Gastrocnemius medialis (tissue), 4 donors: ENCODE results near the gene EPHA8. TPM values are rescaled to one million over a fixed set of nuclear protein-coding genes. Genes with fewer than 3 reads are reported as not detected.

Experiments
- ATAC-seq, 2 donors: fragments of 150-250 bp; one replicate each; pipeline ENCODE4 v1.9.1; 2016
- DNase-seq, 2 donors: peaks; one replicate each; pipeline ENCODE4 v3.0.0-alpha.2; 2019
- H3K27ac ChIP-seq, 4 donors: fragments of 200-600 bp; sonication (generic); 1 replicate in 1 of 4; 2 replicates in 3 of 4; pipeline ENCODE4 v1.5.1; 2016 to 2018; ENCODE audit warnings: mild to moderate bottlenecking in 2 of 4, moderate library complexity in 1 of 4
- H3K27me3 ChIP-seq, 3 donors: fragments of 200-600 bp; sonication (generic) in 2 of 3; 1 replicate in 1 of 3; 2 replicates in 2 of 3; pipeline versions ENCODE4 v1.5.1 to v1.6.0; 2016 to 2019; ENCODE audit warnings: mild to moderate bottlenecking in 1 of 3, moderate library complexity in 1 of 3
- H3K36me3 ChIP-seq, 2 donors: fragments of 200-600 bp; sonication (generic) in 1 of 2; one replicate each; pipeline ENCODE4 v1.5.1; 2017 to 2018
- H3K4me1 ChIP-seq, 2 donors: fragments of 200-600 bp; sonication (generic) in 1 of 2; one replicate each; pipeline ENCODE4 v1.5.1; 2016 to 2017; ENCODE audit warnings: mild to moderate bottlenecking in 2 of 2
- H3K4me3 ChIP-seq, 4 donors: fragments of 200-600 bp; sonication (generic) in 3 of 4; 1 replicate in 1 of 4; 2 replicates in 3 of 4; pipeline ENCODE4 v1.5.1; 2016 to 2019; ENCODE audit warnings: mild to moderate bottlenecking in 2 of 4
- H3K9me3 ChIP-seq, 3 donors: fragments of 200-600 bp; sonication (generic) in 2 of 3; 1 replicate in 1 of 3; 2 replicates in 2 of 3; pipeline ENCODE4 v1.5.1; 2016 to 2019
- CTCF ChIP-seq, 5 experiments: fragments of 450-650 bp in 3 of 5; fragments of 200-600 bp in 2 of 5; sonication (generic) in 2 of 5; IDR thresholded peaks in 4 of 5; conservative IDR thresholded peaks in 1 of 5; 1 replicate in 4 of 5; 2 replicates in 1 of 5; pipeline ENCODE4 v1.5.1; 2016 to 2019; ENCODE audit warnings: antibody characterized with exemption in 5 of 5, mild to moderate bottlenecking in 3 of 5, moderate library complexity in 3 of 5
- POLR2A ChIP-seq, 2 donors: fragments of 450-650 bp; IDR thresholded peaks; one replicate each; pipeline ENCODE4 v1.6.1; 2017; ENCODE audit warnings: antibody characterized with exemption in 2 of 2, mild to moderate bottlenecking in 2 of 2, moderate library complexity in 2 of 2
- in situ Hi-C, 4 donors: fragments of 200-750 bp; cut with MboI; loops; one replicate each; pipeline versions ENCODE4 v1.15.0 to v1.8.0; 2017; ENCODE audit warnings: low sequenced_read_pairs in 4 of 4
- intact Hi-C: fragments of 100-400 bp; cut with DNase I; formaldehyde crosslinking; loops from one replicate; pipeline ENCODE4 v1.15.1; 2023; ENCODE audit warnings: low total_unique reads
- total RNA-seq, 4 donors: library from RNA; depleted of rRNA; stranded (reverse); fragments of >200 nt; gene quantifications; one replicate each; pipeline versions ENCODE4 v1.1.0 to v1.2.3, GENCODE V29; 2016

Gene EPHA8
- total RNA-seq, 4 donors from 2014 or later, result not detected

- H3K9me3 ChIP-seq, result no peaks in the 10 kb centered on the region
- no peaks in the 10 kb centered on the region for H3K36me3 ChIP-seq
- peaks cover 0 to 7% (median 6%) of the 10 kb centered on the region in 3 donors for H3K27me3 ChIP-seq
- in situ Hi-C loops, result loop anchor here in 2 of 4 donors (25.0 kb wide), 1 partner anchor 525 kb away; no protein-coding TSS in a partner anchor
- ATAC-seq (no peak), DNase-seq (no peak)
- H3K4me3 ChIP-seq, result peak overlapping the region in 1 of 4 donors; percentile 34
- H3K4me1 ChIP-seq, result peaks cover 0 to 3% of the 10 kb centered on the region in 2 donors
- TF ChIP-seq POLR2A (IDR thresholded peaks at IDR 0.05), result no peak
- TF ChIP-seq CTCF (IDR thresholded peaks at IDR 0.05 in 4 of 5, conservative IDR thresholded peaks at IDR 0.05 in 1 of 5), result no peak
- H3K27ac ChIP-seq, result no peak overlapping the region
- intact Hi-C loops, result no loop called here
Measured at GRCh38 chr1:22636927-22637326, 73.6 kb downstream of the EPHA8 start.

GRCh38 chr1:22637907-22638445, 74.7 kb downstream of the EPHA8 start:
- H3K9me3 ChIP-seq, result no peaks in the 10 kb centered on the region
- TF ChIP-seq CTCF (IDR thresholded peaks at IDR 0.05 in 4 of 5, conservative IDR thresholded peaks at IDR 0.05 in 1 of 5), result no peak
- TF ChIP-seq POLR2A (IDR thresholded peaks at IDR 0.05), result no peak
- in situ Hi-C loops (loop anchor here in 2 of 4 donors (25.0 kb wide), 1 partner anchor 526 kb away; no protein-coding TSS in a partner anchor), intact Hi-C loops (no loop called here)
- H3K4me1 ChIP-seq, result peaks cover 0 to 3% of the 10 kb centered on the region in 2 donors
- no peak overlapping the region for H3K27ac ChIP-seq
- H3K27me3 ChIP-seq, result peaks cover 0 to 7% (median 3%) of the 10 kb centered on the region in 3 donors
- DNase-seq (no peak), ATAC-seq (no peak)
- no peaks in the 10 kb centered on the region for H3K36me3 ChIP-seq
- peak overlapping the region in 1 of 4 donors; percentile 34 for H3K4me3 ChIP-seq

DNA sequence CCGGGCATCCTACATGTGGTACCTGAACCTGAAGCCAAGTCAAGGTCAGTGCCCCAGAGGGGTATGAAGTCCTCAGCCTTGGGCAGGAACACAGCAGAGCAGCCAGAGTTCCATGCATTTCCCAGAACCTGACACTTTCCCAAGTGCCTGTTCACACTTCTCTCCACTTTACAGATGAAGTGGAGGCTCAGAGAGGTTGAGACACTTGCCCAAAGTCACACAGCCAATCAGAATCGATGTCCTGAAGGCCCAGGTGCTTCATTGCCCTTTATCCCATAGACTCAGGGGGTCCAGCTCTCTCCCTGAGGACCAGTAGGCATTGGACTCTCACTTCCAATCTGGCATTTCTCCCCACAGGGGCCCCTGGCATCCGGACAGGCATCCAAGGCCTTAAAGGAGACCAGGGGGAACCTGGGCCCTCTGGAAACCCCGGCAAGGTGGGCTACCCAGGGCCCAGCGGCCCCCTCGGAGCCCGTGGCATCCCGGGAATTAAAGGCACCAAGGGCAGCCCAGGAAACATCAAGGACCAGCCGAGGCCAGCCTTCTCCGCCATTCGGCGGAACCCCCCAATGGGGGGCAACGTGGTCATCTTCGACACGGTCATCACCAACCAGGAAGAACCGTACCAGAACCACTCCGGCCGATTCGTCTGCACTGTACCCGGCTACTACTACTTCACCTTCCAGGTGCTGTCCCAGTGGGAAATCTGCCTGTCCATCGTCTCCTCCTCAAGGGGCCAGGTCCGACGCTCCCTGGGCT, 75.4 kb downstream of the EPHA8 start:
- H3K4me1 ChIP-seq, result peaks cover 0 to 3% of the 10 kb centered on the region in 2 donors
- H3K27me3 ChIP-seq, result peaks cover 0 to 7% (median 3%) of the 10 kb centered on the region in 3 donors
- DNase-seq, result no peak
- peak overlapping the region in 1 of 4 donors; percentile 34 for H3K4me3 ChIP-seq
- in situ Hi-C loops (loop anchor here in 2 of 4 donors (25.0 kb wide), 1 partner anchor 526 kb away; no protein-coding TSS in a partner anchor), intact Hi-C loops (no loop called here)
- no peaks in the 10 kb centered on the region for H3K9me3 ChIP-seq
- ATAC-seq, result no peak
- H3K36me3 ChIP-seq, result no peaks in the 10 kb centered on the region
- TF ChIP-seq POLR2A (IDR thresholded peaks at IDR 0.05) (no peak), CTCF (IDR thresholded peaks at IDR 0.05 in 4 of 5, conservative IDR thresholded peaks at IDR 0.05 in 1 of 5) (no peak)
- no peak overlapping the region for H3K27ac ChIP-seq

DNA sequence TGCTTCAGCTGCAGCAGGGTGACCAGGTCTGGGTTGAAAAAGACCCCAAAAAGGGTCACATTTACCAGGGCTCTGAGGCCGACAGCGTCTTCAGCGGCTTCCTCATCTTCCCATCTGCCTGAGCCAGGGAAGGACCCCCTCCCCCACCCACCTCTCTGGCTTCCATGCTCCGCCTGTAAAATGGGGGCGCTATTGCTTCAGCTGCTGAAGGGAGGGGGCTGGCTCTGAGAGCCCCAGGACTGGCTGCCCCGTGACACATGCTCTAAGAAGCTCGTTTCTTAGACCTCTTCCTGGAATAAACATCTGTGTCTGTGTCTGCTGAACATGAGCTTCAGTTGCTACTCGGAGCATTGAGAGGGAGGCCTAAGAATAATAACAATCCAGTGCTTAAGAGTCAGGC, 76.0 kb downstream of the EPHA8 start:
- in situ Hi-C loops, result loop anchor here in 2 of 4 donors (25.0 kb wide), 1 partner anchor 527 kb away; no protein-coding TSS in a partner anchor

More for the DNA sequence above, 76.0 kb downstream of the EPHA8 start:
- TF ChIP-seq CTCF (IDR thresholded peaks at IDR 0.05 in 4 of 5, conservative IDR thresholded peaks at IDR 0.05 in 1 of 5) (no peak), POLR2A (IDR thresholded peaks at IDR 0.05) (no peak)
- Histone ChIP-seq H3K4me3 (peak overlapping the region in 1 of 4 donors; percentile 34), H3K36me3 (no peaks in the 10 kb centered on the region), H3K27me3 (peaks cover 0 to 7% (median 3%) of the 10 kb centered on the region in 3 donors), H3K9me3 (no peaks in the 10 kb centered on the region), H3K4me1 (peaks cover 0 to 3% of the 10 kb centered on the region in 2 donors), H3K27ac (no peak overlapping the region)
- no peak for ATAC-seq
- intact Hi-C loops, result no loop called here
- peak in 1 of 2 donors; percentile 16 for DNase-seq
